Effector CD4-positive, alpha-beta T cell (primary cell): ENCODE data around the gene ZNF488.

Experiments used
- DNase-seq: peaks from one replicate; pipeline ENCODE4 v3.0.0-alpha.2; 2020

The ZNF488 gene

DNA sequence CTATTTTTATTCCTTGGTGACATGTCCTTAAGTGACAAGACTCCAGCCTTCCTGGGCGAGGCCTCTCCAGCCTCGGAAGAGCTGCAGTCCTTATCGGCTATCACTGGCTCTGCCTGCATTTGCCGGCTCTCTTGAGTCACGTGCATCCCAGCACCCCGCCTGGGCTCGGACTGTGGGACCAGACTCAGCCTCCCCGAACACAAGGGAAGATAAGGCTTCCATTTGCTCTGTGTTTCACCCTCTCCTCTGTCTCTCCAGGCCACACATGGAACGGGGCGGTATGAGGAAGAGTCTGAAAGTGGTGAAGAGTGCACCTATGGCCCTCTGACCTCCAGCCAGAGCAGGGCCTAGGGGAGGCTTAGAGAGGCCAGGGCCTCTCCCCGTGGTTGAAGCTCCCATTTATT is 57.2 kb downstream of the ZNF488 start:
- no peak for DNase-seq

DNA sequence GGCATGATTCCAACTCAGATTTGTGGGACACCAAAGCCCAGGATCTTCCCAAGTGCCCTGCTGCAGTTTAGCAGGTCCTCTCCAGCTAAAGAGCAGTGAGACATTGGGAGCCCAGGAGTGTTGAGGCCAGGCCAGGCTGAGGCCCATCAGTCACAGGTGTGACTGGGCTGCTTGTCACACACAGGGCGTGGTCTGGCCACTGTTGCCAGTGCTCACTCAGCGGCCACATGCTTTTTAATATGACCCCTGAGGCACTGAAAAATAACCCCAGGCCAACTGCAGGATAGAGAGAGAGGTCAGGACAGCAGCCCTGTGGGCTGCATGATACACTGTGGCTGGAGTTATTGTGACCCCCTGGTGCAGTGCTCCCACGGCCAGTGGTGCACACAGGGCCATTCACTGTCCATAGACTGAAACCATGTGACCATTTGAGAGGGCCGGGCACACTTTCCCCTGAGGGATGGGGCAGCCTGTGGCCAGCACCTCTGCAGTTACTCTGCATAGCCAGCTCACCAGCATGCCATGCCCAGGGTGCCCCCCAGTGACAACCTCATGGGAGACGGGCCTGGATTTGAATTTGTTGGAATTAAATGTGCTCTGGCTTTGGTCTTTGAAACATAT is 57.7 kb downstream of the ZNF488 start:
- DNase-seq = no peak

DNA sequence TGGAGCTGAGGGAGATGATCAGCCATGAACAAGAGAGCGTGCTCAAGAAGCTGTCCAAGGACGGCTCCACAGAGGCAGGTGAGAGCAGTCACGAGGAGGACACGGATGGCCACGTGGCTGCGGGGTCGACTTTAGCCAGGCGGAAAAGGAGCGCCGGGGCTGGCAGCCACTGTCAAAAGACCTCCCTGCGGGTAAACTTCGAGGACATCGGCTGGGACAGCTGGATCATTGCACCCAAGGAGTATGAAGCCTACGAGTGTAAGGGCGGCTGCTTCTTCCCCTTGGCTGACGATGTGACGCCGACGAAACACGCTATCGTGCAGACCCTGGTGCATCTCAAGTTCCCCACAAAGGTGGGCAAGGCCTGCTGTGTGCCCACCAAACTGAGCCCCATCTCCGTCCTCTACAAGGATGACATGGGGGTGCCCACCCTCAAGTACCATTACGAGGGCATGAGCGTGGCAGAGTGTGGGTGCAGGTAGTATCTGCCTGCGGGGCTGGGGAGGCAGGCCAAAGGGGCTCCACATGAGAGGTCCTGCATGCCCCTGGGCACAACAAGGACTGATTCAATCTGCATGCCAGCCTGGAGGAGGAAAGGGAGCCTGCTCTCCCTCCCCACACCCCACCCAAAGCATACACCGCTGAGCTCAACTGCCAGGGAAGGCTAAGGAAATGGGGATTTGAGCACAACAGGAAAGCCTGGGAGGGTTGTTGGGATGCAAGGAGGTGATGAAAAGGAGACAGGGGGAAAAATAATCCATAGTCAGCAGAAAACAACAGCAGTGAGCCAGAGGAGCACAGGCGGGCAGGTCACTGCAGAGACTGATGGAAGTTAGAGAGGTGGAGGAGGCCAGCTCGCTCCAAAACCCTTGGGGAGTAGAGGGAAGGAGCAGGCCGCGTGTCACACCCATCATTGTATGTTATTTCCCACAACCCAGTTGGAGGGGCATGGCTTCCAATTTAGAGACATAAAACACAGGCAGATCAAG is 58.5 kb downstream of the ZNF488 start:
- DNase-seq = no peak

DNA sequence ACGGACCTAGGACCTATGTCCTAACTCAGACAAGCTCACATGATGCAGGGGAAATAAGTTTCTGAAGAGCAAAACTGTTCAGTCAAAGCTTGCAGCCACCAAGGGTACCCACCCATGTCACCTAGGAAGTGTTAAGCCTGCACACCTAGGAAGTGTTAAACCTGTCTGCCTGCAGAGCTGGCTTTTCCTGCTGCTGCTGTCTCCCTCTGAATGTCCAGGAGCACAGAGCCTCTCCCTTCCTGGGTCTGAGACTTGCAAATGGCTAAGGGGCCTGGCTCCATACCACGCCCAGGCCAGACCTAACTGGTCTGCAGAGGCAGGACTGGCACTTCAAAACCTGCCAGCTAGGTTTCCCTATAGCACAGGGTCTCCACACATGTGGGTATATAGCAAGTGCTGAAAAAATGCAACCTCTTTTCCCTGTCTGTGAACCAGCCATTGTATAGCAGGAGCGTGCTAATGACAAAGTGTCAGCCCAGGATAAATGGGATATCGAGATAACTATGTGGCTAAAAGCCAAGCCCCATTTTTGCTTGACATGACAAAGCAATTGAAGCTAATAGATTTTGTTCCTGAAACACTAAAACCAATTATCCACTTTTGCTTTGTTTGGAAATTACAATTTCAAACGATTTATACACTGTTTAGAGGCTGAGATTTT is 60.3 kb downstream of the ZNF488 start:
- DNase-seq = no peak

DNA sequence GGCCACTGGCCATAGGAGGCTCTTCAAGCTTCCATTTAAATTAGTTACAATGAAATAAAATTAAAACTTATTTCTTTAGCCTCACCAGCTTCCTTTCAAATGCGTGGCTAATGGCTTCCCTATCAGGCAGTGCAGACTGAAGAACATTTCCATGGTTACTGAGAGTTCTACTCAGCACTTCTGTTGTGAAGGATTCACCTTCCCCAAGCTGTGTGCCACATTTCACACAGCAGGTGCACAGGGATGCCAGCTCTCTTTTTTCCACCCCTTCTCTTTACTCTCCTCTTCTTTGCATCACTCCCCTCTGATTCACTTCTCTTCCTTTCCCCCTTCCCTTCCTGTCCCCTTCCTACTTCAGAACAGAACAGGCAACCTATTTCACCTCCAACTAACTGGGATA is 61.0 kb downstream of the ZNF488 start:
- no peak for DNase-seq

DNA sequence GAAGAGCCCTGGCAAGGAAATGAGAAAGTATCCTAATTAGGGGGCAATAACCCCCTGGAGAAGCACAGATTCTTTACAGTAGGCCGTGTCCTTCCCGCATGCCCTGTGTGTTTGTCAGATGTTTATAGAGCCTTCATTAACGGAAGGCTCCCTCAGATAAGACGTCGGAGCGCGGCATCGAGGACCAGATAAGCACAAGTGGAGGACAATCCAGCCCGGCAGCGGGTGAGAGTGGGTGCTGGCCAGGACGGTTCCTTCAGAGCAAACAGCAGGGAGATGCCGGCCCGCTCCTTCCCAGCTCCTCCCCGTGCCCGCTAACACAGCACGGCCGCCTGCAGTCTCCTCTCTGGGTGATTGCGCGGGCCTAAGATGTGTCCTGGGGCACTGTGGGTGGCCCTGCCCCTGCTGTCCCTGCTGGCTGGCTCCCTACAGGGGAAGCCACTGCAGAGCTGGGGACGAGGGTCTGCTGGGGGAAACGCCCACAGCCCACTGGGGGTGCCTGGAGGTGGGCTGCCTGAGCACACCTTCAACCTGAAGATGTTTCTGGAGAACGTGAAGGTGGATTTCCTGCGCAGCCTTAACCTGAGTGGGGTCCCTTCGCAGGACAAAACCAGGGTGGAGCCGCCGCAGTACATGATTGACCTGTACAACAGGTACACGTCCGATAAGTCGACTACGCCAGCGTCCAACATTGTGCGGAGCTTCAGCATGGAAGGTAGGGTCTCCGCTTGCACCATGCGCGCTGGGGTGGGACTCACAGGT is 61.6 kb downstream of the ZNF488 start, which contains the start of gene GDF2:
GDF2 (plus strand) TSS at position 155 of the 762 bp plus-strand sequence; CDS start at position 370, 215 bp downstream.
- DNase-seq = no peak

DNA sequence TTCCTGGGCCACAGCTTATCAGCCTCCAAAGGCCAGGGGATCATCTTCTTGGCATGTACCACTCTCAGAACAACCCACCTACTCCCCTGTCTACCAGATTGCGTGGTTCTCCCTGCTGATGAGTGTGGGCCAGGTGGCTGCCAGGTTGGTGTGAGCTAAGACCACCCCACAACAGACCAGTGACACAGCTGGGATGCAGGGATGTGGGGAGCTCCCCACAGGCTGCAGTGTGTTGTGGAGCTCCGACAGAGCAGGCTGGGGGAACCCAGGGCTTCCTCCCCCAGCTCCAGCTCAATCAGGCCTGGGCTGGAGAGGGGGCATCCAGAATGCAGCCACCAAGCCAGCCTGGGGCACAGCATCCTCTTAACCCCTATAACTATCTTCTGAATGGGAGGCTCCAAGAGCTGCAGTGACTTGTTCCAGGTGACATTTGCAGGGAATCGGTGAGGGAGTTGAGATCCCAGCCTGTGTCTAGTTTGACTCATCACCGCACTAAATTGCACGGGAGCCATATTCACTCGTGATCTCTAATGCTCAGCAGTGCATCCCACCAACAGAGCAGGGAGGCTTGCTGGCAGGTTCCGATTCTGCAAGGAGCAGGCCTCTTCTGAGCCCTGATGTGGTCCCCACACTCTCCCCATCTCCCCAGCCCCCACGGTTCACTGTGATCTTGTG is 62.4 kb downstream of the ZNF488 start:
- no peak for DNase-seq

DNA sequence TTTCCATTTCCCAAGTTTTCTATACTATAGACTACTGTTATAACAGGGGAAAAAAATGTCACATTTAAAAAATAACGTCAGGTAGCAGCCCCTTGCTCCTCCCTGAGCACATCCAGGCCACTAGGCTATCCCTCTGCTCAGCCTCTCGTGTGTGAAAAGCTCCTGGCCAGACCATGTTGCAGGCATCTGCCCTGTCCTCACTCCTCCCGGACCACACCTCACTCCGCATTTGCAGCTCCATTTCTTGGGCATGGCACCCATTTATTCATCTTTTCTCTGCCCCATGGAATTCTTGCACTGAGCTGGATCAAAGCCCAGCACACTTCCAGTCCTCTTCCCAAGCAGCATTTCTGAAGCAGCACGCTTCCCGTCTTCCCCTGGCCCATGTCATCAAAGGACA is 63.3 kb downstream of the ZNF488 start:
- DNase-seq = no peak

DNA sequence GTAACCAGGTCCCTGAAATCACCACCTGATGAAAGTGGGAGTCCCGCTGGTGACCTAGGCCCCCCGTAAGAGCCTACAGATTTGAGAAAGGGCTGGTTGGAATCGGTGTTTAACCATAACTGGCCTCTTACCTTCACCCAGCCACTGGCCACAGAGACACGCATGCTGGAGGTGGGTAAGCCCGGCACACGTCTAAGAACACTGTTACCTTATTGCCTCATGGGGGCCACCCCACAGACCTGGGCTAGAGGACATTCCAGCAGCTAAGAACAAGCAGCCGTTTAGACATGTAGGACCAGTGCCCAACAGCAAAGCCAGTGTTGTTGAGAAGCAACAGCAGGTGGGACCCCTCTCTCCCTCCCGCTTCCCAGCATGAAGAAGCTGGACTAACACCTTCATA is 64.3 kb downstream of the ZNF488 start:
- no peak for DNase-seq

DNA sequence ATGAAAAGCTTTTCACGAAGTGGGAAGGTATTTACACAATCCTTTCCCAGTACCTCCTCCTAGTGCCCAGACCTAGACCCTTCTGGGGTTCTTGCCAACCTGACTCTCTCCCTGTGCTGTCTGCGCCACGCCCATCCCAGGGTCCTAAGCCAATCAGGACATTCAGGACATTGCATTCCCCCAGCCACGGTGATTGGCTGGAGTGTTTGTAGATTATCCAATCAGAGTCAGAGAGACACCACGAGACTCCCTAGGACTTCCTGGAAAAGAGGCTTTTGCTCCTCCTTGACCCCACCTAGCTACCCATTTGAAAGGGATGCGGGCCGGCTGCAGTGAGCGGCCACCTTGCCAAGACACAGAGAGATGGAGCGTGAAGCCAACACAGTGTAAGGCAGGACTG is 65.4 kb downstream of the ZNF488 start:
- no peak for DNase-seq

DNA sequence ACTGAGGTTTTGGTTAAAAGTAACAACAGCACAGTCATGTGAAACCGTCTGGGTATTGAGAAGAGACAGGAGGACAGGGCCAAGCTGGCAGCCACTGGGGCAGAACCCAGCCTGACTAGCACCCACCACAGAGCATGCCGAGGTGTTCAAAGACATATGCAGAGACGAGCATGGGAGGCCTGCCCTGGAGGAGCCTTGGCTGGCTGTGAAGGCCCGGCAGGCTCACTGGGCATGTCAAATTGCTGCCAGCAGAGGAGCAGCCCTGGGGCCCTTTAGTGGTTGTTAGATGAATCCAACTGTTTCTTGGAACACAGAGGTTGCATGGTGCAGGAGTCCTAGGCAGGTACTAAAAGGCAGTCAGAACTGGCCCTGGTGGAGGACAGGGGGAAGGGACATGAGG is 66.8 kb downstream of the ZNF488 start:
- DNase-seq = no peak

DNA sequence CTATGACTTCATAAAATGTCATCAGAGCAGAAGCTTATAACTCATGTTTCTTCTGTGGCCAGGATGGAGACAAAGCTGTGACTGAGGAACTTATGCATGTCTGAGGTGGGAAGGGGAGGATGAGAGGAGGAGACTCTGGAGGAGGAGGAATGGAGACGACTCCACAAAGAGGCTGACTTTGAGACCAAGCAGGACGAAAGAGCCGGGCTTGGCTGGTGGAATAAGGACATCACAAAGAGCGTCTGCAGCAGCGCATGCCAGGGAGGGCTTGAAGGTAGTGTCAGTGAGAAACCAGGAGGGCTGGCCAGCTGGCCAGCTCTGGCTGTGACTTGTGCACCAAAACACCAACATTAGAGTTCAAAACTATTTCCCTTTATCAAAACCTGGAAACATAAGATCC is 68.0 kb downstream of the ZNF488 start:
- no peak for DNase-seq
